OCI-LY1 (cell line): ENCODE results near the gene WIZ.

Source experiments
- H2AFZ ChIP-seq: fragments of 200-600 bp; sonication (generic), shearing (Covaris generic); 2 replicates; pipeline ENCODE4 v1.6.0; 2014; ENCODE audit warnings: antibody characterized with exemption, mild to moderate bottlenecking, low read length
- H3F3A ChIP-seq: fragments of 200-600 bp; sonication (generic), shearing (Covaris generic); 2 replicates; pipeline ENCODE4 v1.6.0; 2014; ENCODE audit warnings: mild to moderate bottlenecking, antibody characterized with exemption, low read length, moderate library complexity; ENCODE audit not compliant: insufficient read depth
- H3K27ac ChIP-seq: fragments of 200-600 bp; sonication (generic); 2 replicates; pipeline ENCODE4 v1.5.1; 2014; ENCODE audit warnings: low read length, mixed run types, mild to moderate bottlenecking, low read depth; ENCODE audit not compliant: poor library complexity, severe bottlenecking
- H3K27me3 ChIP-seq: fragments of 200-600 bp; sonication (generic); 2 replicates; pipeline ENCODE4 v1.6.0; 2014; ENCODE audit warnings: antibody characterized with exemption, mild to moderate bottlenecking, low read length, moderate library complexity; ENCODE audit not compliant: insufficient read depth
- H3K36me3 ChIP-seq: fragments of 200-600 bp; sonication (generic); 2 replicates; pipeline ENCODE4 v1.6.1; 2014; ENCODE audit warnings: mild to moderate bottlenecking, antibody characterized with exemption, low read length, moderate library complexity, mixed read lengths; ENCODE audit not compliant: insufficient read depth
- H3K4me1 ChIP-seq: fragments of 200-600 bp; sonication (generic); 2 replicates; pipeline ENCODE4 v1.5.1; 2014; ENCODE audit warnings: mild to moderate bottlenecking, low read length, moderate library complexity; ENCODE audit not compliant: insufficient read depth, severe bottlenecking
- H3K4me2 ChIP-seq: fragments of 200-600 bp; sonication (generic), shearing (Covaris generic); 2 replicates; pipeline ENCODE4 v1.6.1; 2014; ENCODE audit warnings: low read length
- H3K4me3 ChIP-seq: fragments of 200-600 bp; sonication (generic); 2 replicates; pipeline ENCODE4 v1.5.1; 2014; ENCODE audit warnings: low read length, low read depth, mild to moderate bottlenecking, mixed read lengths; ENCODE audit not compliant: poor library complexity, severe bottlenecking
- H3K79me2 ChIP-seq: fragments of 200-600 bp; shearing (Covaris generic); 2 replicates; pipeline ENCODE4 v1.6.1; 2016; ENCODE audit warnings: mixed run types, low read length, mixed read lengths; ENCODE audit not compliant: insufficient read depth
- H3K9ac ChIP-seq: fragments of 200-600 bp; sonication (generic), shearing (Covaris generic); 2 replicates; pipeline ENCODE4 v1.6.1; 2014; ENCODE audit warnings: mild to moderate bottlenecking, low read length, mixed read lengths
- H3K9me2 ChIP-seq: fragments of 200-600 bp; sonication (generic), shearing (Covaris generic); 2 replicates; pipeline ENCODE4 v1.6.1; 2014; ENCODE audit warnings: low read depth, mild to moderate bottlenecking, low read length, mixed read lengths
- H3K9me3 ChIP-seq: fragments of 200-600 bp; shearing (Covaris generic); 2 replicates; pipeline ENCODE4 v1.6.1; 2014; ENCODE audit warnings: low read length, mixed read lengths
- H4K20me1 ChIP-seq: fragments of 200-600 bp; sonication (generic), shearing (Covaris generic); 2 replicates; pipeline ENCODE4 v1.6.0; 2016; ENCODE audit warnings: mild to moderate bottlenecking, low read length; ENCODE audit not compliant: insufficient read depth
- EZH2 ChIP-seq: fragments of 200-600 bp; sonication (generic), shearing (Covaris generic); IDR thresholded peaks from 2 replicates; pipeline ENCODE4 v1.8.0; 2017; ENCODE audit warnings: borderline replicate concordance, mixed run types, mild to moderate bottlenecking, antibody characterized with exemption, low read length, moderate library complexity, mixed read lengths
- TF ChIP-seq, protein P1 (sequence below): fragments of 200-600 bp; sonication (generic), shearing (Covaris generic); IDR thresholded peaks from 2 replicates; pipeline ENCODE4 v1.5.1; 2017; ENCODE audit warnings: mild to moderate bottlenecking, antibody characterized with exemption, low read length, moderate library complexity, mixed read lengths

WIZ gene

GRCh38 chr19:15422296-15423075, 27.3 kb downstream of the WIZ start:
- H3K4me2 ChIP-seq, result no peak overlapping the region
- no peaks in the 10 kb centered on the region for H3K9me3 ChIP-seq
- no peaks in the 10 kb centered on the region for H4K20me1 ChIP-seq
- H3K27me3 ChIP-seq, result no peaks in the 10 kb centered on the region
- peaks cover 11% of the 10 kb centered on the region for H3K79me2 ChIP-seq
- peaks cover 16% of the 10 kb centered on the region for H3K4me1 ChIP-seq
- no peak overlapping the region for H3K4me3 ChIP-seq
- TF ChIP-seq EZH2, result no peak
- TF ChIP-seq, protein P1, sequence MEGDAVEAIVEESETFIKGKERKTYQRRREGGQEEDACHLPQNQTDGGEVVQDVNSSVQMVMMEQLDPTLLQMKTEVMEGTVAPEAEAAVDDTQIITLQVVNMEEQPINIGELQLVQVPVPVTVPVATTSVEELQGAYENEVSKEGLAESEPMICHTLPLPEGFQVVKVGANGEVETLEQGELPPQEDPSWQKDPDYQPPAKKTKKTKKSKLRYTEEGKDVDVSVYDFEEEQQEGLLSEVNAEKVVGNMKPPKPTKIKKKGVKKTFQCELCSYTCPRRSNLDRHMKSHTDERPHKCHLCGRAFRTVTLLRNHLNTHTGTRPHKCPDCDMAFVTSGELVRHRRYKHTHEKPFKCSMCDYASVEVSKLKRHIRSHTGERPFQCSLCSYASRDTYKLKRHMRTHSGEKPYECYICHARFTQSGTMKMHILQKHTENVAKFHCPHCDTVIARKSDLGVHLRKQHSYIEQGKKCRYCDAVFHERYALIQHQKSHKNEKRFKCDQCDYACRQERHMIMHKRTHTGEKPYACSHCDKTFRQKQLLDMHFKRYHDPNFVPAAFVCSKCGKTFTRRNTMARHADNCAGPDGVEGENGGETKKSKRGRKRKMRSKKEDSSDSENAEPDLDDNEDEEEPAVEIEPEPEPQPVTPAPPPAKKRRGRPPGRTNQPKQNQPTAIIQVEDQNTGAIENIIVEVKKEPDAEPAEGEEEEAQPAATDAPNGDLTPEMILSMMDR, result no peak
- H3K27ac ChIP-seq, result no peak overlapping the region
- H2AFZ ChIP-seq, result no peak overlapping the region
- H3K36me3 ChIP-seq, result peaks cover 59% of the 10 kb centered on the region
- H3F3A ChIP-seq, result no peaks in the 10 kb centered on the region
- H3K9me2 ChIP-seq, result no peaks in the 10 kb centered on the region
- no peak overlapping the region for H3K9ac ChIP-seq

GRCh38 chr19:15421721-15422260, 28.0 kb downstream of the WIZ start:
- Histone ChIP-seq H3K9ac (no peak overlapping the region), H3K9me3 (no peaks in the 10 kb centered on the region), H3K27ac (no peak overlapping the region), H3K9me2 (no peaks in the 10 kb centered on the region), H4K20me1 (no peaks in the 10 kb centered on the region), H3K27me3 (no peaks in the 10 kb centered on the region), H2AFZ (no peak overlapping the region), H3K36me3 (peaks cover 58% of the 10 kb centered on the region), H3K4me1 (peaks cover 23% of the 10 kb centered on the region), H3K79me2 (peaks cover 18% of the 10 kb centered on the region), H3K4me2 (no peak overlapping the region), H3K4me3 (no peak overlapping the region), H3F3A (no peaks in the 10 kb centered on the region)
- TF ChIP-seq EZH2, result no peak
- TF ChIP-seq, protein P1, result no peak

DNA sequence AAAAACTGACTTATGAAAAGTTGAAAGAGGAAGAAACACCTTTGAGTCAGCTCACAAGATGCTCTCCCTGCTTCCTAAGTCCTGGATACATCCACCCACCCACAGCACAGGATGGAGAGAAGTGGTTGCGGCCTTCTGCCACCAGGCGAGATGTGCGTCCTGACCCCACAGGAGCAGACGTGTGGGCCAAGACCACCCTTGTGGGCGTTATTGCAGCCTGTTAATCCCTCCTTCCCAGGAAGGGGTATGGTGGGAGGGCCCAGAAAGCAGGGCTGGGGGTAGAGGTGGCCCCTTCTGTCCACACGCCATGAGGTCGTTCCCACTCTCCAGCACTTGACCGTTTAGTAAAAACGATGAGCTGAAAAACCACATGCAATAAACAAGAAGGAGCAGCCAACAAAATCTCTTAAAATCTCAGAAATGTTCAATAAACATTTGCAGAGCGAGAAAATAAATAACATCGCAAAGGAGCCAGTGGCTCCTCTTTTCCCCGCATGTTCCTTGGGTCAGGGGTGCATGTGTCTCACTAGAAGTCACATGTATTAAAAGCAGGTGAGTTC, 28.5 kb downstream of the WIZ start:
- H3K79me2 ChIP-seq, result peaks cover 24% of the 10 kb centered on the region
- H3K4me1 ChIP-seq, result peaks cover 28% of the 10 kb centered on the region
- no peak overlapping the region for H3K4me3 ChIP-seq
- no peaks in the 10 kb centered on the region for H3K9me2 ChIP-seq
- H3F3A ChIP-seq, result no peaks in the 10 kb centered on the region
- H3K27ac ChIP-seq, result no peak overlapping the region
- no peaks in the 10 kb centered on the region for H3K9me3 ChIP-seq
- H4K20me1 ChIP-seq, result no peaks in the 10 kb centered on the region
- no peaks in the 10 kb centered on the region for H3K27me3 ChIP-seq
- TF ChIP-seq, protein P1, result no peak
- TF ChIP-seq EZH2, result no peak
- no peak overlapping the region for H3K9ac ChIP-seq
- peaks cover 58% of the 10 kb centered on the region for H3K36me3 ChIP-seq
- H2AFZ ChIP-seq, result no peak overlapping the region
- H3K4me2 ChIP-seq, result no peak overlapping the region
